ENCODE data around the gene LRMDA. TPM values are rescaled to one million over a fixed set of nuclear protein-coding genes. Genes with fewer than 3 reads are reported as not detected.

Gene LRMDA
- total and polyA plus RNA-seq, 4 donors, result 12.1 to 40.8 (median 21.6) TPM

DNA sequence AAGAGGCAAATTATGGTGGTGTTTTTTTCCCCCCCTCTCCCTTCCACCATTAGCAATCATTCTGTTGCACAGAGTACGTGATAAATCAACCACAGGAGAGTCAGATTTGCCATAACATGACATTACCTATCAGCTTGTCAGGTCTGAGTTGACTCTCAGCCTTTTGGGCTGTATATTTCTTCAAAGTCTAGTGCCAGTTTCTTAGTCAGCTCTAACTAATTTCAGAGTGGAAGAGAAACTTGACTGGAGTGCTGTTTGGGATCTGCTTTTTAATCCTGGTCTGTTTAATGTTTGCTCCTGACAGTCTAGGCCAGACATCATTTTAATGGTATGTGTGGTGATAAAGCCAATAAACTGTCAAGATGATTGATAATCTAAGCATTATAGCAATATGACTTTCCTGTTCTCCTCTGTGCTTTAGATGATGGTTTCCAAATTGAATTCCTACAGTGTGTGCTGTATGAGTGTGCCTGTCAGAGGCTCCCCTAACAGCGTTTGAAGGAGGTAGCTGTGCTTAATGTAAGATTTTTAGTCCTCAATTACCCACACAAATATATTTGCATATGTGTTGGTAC is 76.9 kb downstream of the LRMDA start:
- Histone ChIP-seq H3K36me3 (ENCODE audit: control insufficient read depth in 4 of 4, insufficient read depth in 4 of 4, low read length in 4 of 4) (no peaks in the 10 kb centered on the region), H3K9me3 (ENCODE audit: control insufficient read depth in 4 of 4, insufficient read depth in 3 of 4, low read length in 3 of 4) (peaks cover 0 to 1% (median 0%) of the 10 kb centered on the region in 4 donors), H3K27ac (ENCODE audit: low read depth in 1 of 2, low read length in 1 of 2) (no peak overlapping the region), H3K4me1 (ENCODE audit: control insufficient read depth in 5 of 5, insufficient read depth in 5 of 5, low read length in 5 of 5) (peaks cover 0 to 46% (median 22%) of the 10 kb centered on the region in 5 donors), H3K9ac (ENCODE audit: insufficient read depth in 1 of 2, low read length in 2 of 2) (no peak overlapping the region), H3K27me3 (ENCODE audit: control insufficient read depth in 3 of 3, insufficient read depth in 3 of 3, low read length in 2 of 3) (no peaks in the 10 kb centered on the region), H3K4me3 (no peak overlapping the region)
- TF ChIP-seq, protein P1, sequence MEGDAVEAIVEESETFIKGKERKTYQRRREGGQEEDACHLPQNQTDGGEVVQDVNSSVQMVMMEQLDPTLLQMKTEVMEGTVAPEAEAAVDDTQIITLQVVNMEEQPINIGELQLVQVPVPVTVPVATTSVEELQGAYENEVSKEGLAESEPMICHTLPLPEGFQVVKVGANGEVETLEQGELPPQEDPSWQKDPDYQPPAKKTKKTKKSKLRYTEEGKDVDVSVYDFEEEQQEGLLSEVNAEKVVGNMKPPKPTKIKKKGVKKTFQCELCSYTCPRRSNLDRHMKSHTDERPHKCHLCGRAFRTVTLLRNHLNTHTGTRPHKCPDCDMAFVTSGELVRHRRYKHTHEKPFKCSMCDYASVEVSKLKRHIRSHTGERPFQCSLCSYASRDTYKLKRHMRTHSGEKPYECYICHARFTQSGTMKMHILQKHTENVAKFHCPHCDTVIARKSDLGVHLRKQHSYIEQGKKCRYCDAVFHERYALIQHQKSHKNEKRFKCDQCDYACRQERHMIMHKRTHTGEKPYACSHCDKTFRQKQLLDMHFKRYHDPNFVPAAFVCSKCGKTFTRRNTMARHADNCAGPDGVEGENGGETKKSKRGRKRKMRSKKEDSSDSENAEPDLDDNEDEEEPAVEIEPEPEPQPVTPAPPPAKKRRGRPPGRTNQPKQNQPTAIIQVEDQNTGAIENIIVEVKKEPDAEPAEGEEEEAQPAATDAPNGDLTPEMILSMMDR (IDR thresholded peaks at IDR 0.05; ENCODE audit: control extremely low read depth, extremely low read depth), result no peak
- WGBS, 2 donors, result 55 to 66% methylated on average over 2 of the region's 2 CpGs
- ATAC-seq (ENCODE audit: insufficient read depth, low FRiP score) (no peak), DNase-seq (peak in 2 of 3 donors; percentile 74 to 82)

DNA sequence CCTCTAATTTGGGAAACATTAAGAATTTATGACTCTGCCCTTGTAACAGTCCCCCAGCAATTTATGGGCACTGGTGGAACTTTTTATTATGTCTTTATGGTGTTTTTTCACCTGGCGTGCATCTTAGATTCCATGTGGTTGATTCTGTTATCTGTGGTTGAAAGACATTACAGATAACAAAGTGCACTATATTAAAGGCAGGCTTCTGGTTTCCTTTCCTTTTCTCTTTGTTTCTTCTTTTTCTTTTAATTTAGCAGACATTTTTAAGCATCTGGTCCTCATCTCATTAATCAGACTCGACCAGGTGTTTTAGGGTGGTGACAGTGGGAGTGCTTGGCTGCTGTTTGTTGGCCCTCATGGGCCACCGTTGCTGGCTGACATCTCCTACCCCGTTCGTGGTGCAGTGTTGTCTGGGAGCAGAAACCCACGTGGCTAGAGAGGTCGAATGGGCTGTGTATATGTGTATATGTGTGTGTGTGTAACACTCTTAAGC is 77.4 kb downstream of the LRMDA start:
- H3K4me1 ChIP-seq (ENCODE audit: control insufficient read depth in 5 of 5, insufficient read depth in 5 of 5, low read length in 5 of 5), result peaks cover 0 to 51% (median 23%) of the 10 kb centered on the region in 5 donors
- H3K36me3 ChIP-seq (ENCODE audit: control insufficient read depth in 4 of 4, insufficient read depth in 4 of 4, low read length in 4 of 4), result no peaks in the 10 kb centered on the region
- TF ChIP-seq, protein P1 (IDR thresholded peaks at IDR 0.05; ENCODE audit: control extremely low read depth, extremely low read depth), result no peak
- H3K9ac ChIP-seq (ENCODE audit: insufficient read depth in 1 of 2, low read length in 2 of 2), result no peak overlapping the region
- WGBS, 2 donors, result 52 to 70% methylated on average over 7 of the region's 7 CpGs
- H3K27ac ChIP-seq (ENCODE audit: low read depth in 1 of 2, low read length in 1 of 2), result no peak overlapping the region
- H3K9me3 ChIP-seq (ENCODE audit: control insufficient read depth in 4 of 4, insufficient read depth in 3 of 4, low read length in 3 of 4), result peaks cover 0 to 1% (median 0%) of the 10 kb centered on the region in 4 donors
- DNase-seq (no peak), ATAC-seq (ENCODE audit: insufficient read depth, low FRiP score) (no peak)
- no peak overlapping the region for H3K4me3 ChIP-seq
- H3K27me3 ChIP-seq (ENCODE audit: control insufficient read depth in 3 of 3, insufficient read depth in 3 of 3, low read length in 2 of 3), result no peaks in the 10 kb centered on the region

DNA sequence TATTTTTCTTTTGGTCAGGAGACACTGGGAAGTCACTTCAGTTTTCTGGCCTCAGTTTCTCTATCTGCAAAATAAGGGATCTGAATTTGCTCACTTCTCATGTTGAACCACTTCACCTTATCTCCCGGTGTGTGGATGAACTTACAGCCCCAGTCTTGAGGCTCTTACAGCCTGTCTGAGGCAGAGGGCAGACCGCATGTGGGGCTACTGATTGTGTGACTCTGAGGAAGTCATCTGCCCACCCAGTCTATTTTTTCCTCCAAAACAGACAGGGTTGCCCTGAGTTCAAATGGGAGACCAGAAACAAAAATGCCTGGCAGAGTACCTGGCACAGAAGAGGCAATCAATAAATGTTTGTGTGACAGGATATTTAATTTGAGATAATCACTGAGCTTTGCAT is 78.3 kb downstream of the LRMDA start:
- no peak for ATAC-seq (ENCODE audit: insufficient read depth, low FRiP score)
- Histone ChIP-seq H3K27ac (ENCODE audit: low read depth in 1 of 2, low read length in 1 of 2) (no peak overlapping the region), H3K27me3 (ENCODE audit: control insufficient read depth in 3 of 3, insufficient read depth in 3 of 3, low read length in 2 of 3) (no peaks in the 10 kb centered on the region), H3K9ac (ENCODE audit: insufficient read depth in 1 of 2, low read length in 2 of 2) (no peak overlapping the region), H3K36me3 (ENCODE audit: control insufficient read depth in 4 of 4, insufficient read depth in 4 of 4, low read length in 4 of 4) (no peaks in the 10 kb centered on the region), H3K4me3 (no peak overlapping the region), H3K4me1 (ENCODE audit: control insufficient read depth in 5 of 5, insufficient read depth in 5 of 5, low read length in 5 of 5) (peaks cover 0 to 51% (median 23%) of the 10 kb centered on the region in 5 donors), H3K9me3 (ENCODE audit: control insufficient read depth in 4 of 4, insufficient read depth in 3 of 4, low read length in 3 of 4) (peaks cover 0 to 1% (median 0%) of the 10 kb centered on the region in 4 donors)
- DNase-seq, result no peak
- WGBS, 2 donors, result 91 to 92% methylated on average over 2 of the region's 2 CpGs
- TF ChIP-seq, protein P1 (IDR thresholded peaks at IDR 0.05; ENCODE audit: control extremely low read depth, extremely low read depth), result no peak

All from lung (tissue), 12 donors.